HG03442 (cell line): ENCODE data around the gene TMPO.
"Not testable (repeated sequence)": the region's sequence is repeated elsewhere in the genome, so short reads cannot be mapped to it uniquely, and the experiment has no call there.

Experiments used
- ATAC-seq: cut with Tn5 transposase; IDR thresholded peaks from one replicate; pipeline ENCODE4 v1.9.1; 2021; ENCODE audit warnings: mild to moderate bottlenecking, moderate library complexity; ENCODE audit not compliant: unreplicated experiment

Gene TMPO

GRCh38 chr12:98515287-98516110, at the start of gene TMPO:
Gene TMPO (plus strand): TSS chr12:98515590. CDS start chr12:98515868, 278 bp downstream.
- ATAC-seq = peak; percentile 76

GRCh38 chr12:98465950-98466602, 49.3 kb upstream of the TMPO start:
- no peak for ATAC-seq

- no peak for ATAC-seq
These were observed 48.6 kb upstream of the TMPO start for GRCh38 chr12:98466640-98467400.

- ATAC-seq = no peak
These were observed 46.3 kb upstream of the TMPO start for GRCh38 chr12:98469109-98469508.

GRCh38 chr12:98470469-98471082, 44.8 kb upstream of the TMPO start:
- no peak for ATAC-seq

- no peak for ATAC-seq
These were observed 44.3 kb upstream of the TMPO start for GRCh38 chr12:98471085-98471484.

GRCh38 chr12:98475565-98475908, 39.9 kb upstream of the TMPO start:
- ATAC-seq = no peak

- ATAC-seq = no peak
These were observed 36.8 kb upstream of the TMPO start for GRCh38 chr12:98478606-98479005.

GRCh38 chr12:98483621-98484503, 31.5 kb upstream of the TMPO start:
- no peak for ATAC-seq

GRCh38 chr12:98485792-98486340, 29.5 kb upstream of the TMPO start:
- no peak for ATAC-seq

GRCh38 chr12:98488416-98488815, 27.0 kb upstream of the TMPO start:
- not testable (repeated sequence) for ATAC-seq

GRCh38 chr12:98489176-98489575, 26.2 kb upstream of the TMPO start:
- ATAC-seq = no peak

- ATAC-seq = peak; percentile 93
These were observed 24.6 kb upstream of the TMPO start for GRCh38 chr12:98490501-98491453.

- no peak for ATAC-seq
These were observed 22.7 kb upstream of the TMPO start for GRCh38 chr12:98492580-98493140.

- not testable (repeated sequence) for ATAC-seq
These were observed 14.1 kb upstream of the TMPO start for GRCh38 chr12:98501266-98501629.

GRCh38 chr12:98503342-98503591, 12.1 kb upstream of the TMPO start:
- peak; percentile 73 for ATAC-seq

- peak; percentile 69 for ATAC-seq
These were observed 11.6 kb upstream of the TMPO start for GRCh38 chr12:98503592-98504367.

- ATAC-seq = peak; percentile 6
These were observed 11.1 kb upstream of the TMPO start for GRCh38 chr12:98504368-98504617.
